Left lung (tissue), 10 donors: ENCODE results near the gene KRT12. TPM values are rescaled to one million over a fixed set of nuclear protein-coding genes. Genes with fewer than 3 reads are reported as not detected.

ENCODE experiments used
- ATAC-seq: fragments of 200-7000 bp; cut with Tn5 transposase; one replicate; pipeline ENCODE4 v1.9.1; 2020; ENCODE audit warnings: moderate library complexity
- DNase-seq, 4 donors: peaks; one replicate each; pipeline ENCODE4 v3.0.0-alpha.2; 2013 to 2020
- H3K27ac ChIP-seq, 2 donors: fragments of 200-600 bp; sonication (generic) in 1 of 2; one replicate each; pipeline versions ENCODE4 v1.5.0 to v1.8.0; 2020 to 2021
- H3K27me3 ChIP-seq, 2 donors: fragments of 200-600 bp; sonication (generic) in 1 of 2; one replicate each; pipeline versions ENCODE4 v1.5.0 to v1.8.0; 2020 to 2021
- H3K36me3 ChIP-seq, 2 donors: fragments of 200-600 bp; sonication (generic) in 1 of 2; one replicate each; pipeline versions ENCODE4 v1.5.0 to v1.8.0; 2020 to 2021
- H3K4me1 ChIP-seq, 2 donors: fragments of 200-600 bp; one replicate each; pipeline ENCODE4 v1.8.0; 2021
- H3K4me3 ChIP-seq, 2 donors: fragments of 200-600 bp; sonication (generic) in 1 of 2; one replicate each; pipeline versions ENCODE4 v1.5.0 to v1.8.0; 2020 to 2021; ENCODE audit warnings: mild to moderate bottlenecking in 1 of 2
- H3K9me3 ChIP-seq, 2 donors: fragments of 200-600 bp; sonication (generic) in 1 of 2; one replicate each; pipeline versions ENCODE4 v1.5.0 to v1.8.0; 2020 to 2021
- intact Hi-C, 2 donors: fragments of 100-400 bp; cut with DNase I; formaldehyde crosslinking; loops; one replicate each; pipeline versions ENCODE4 v1.11.2 to v1.14.2; 2022
- polyA plus RNA-seq, 6 donors: library from polyadenylated mRNA; unstranded; fragments of 120-200 nt; gene quantifications; one replicate each; pipeline ENCODE4 v1.2.1, GENCODE V29; 2013; ENCODE audit not compliant: insufficient read length in 6 of 6
- total RNA-seq, 2 donors: library from RNA; stranded (reverse); fragmentation: NEBNext Ultra II Directional; extraction: Animal tissue kit (Norgen Biotek cat#: 25700); gene quantifications; one replicate each; pipeline ENCODE4 v1.2.1, GENCODE V29; 2021
- TF ChIP-seq, protein P1 (sequence below), 2 donors: fragments of 200-600 bp; sonication (generic) in 1 of 2; IDR thresholded peaks; one replicate each; pipeline versions ENCODE4 v1.5.0 to v1.8.0; 2021; ENCODE audit warnings: antibody characterized with exemption in 2 of 2
- donor health status: DM: no; HTN: yes; CAD: no.
- donor health status: DM: no; HTN: no; CAD: no.

The KRT12 gene
- total and polyA plus RNA-seq, 8 donors: 0.10 to 0.26 (median 0.21) TPM; not detected in 5

- no peaks in the 10 kb centered on the region for H3K9me3 ChIP-seq
- TF ChIP-seq, protein P1, sequence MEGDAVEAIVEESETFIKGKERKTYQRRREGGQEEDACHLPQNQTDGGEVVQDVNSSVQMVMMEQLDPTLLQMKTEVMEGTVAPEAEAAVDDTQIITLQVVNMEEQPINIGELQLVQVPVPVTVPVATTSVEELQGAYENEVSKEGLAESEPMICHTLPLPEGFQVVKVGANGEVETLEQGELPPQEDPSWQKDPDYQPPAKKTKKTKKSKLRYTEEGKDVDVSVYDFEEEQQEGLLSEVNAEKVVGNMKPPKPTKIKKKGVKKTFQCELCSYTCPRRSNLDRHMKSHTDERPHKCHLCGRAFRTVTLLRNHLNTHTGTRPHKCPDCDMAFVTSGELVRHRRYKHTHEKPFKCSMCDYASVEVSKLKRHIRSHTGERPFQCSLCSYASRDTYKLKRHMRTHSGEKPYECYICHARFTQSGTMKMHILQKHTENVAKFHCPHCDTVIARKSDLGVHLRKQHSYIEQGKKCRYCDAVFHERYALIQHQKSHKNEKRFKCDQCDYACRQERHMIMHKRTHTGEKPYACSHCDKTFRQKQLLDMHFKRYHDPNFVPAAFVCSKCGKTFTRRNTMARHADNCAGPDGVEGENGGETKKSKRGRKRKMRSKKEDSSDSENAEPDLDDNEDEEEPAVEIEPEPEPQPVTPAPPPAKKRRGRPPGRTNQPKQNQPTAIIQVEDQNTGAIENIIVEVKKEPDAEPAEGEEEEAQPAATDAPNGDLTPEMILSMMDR (IDR thresholded peaks at IDR 0.05): no peak
- DNase-seq (no peak), ATAC-seq (no peak)
- peaks cover 0 to 5% of the 10 kb centered on the region in 2 donors for H3K27me3 ChIP-seq
- H3K4me1 ChIP-seq: peaks cover 0 to 8% of the 10 kb centered on the region in 2 donors
- H3K36me3 ChIP-seq: peaks cover 0 to 11% of the 10 kb centered on the region in 2 donors
- intact Hi-C loops: no loop called here
- H3K4me3 ChIP-seq: no peak overlapping the region
- no peak overlapping the region for H3K27ac ChIP-seq
Observed at GRCh38 chr17:40820228-40820838, 46.7 kb downstream of the KRT12 start.

DNA sequence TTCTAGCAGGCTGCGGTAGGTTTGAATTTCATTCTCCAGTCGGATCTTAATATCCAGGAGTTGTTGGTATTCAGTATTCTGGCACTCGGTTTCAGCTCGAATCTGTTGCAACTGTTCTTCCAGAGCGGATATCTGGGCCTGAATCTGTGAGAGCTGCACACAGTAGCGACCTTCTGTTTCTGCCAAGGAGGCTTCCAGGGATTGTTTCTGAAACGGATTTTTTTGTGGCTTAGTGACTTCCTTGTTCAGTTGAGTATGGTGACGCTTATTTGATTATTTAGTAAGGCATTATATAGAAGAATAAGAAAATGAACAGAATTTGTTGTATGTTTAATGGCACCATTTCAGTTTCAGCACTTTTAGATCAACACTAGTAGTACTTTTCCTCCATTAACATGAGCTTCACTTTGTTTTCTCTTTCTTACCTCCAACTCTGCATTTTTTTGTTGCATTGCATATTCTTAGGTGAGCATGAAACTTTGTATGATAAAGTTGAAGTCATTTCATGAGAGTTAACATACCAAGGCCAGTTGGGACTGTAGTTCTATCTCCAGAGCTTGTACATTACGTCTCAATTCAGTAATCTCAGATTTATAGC is 47.4 kb downstream of the KRT12 start:
- ATAC-seq (peak; percentile 15), DNase-seq (peak in 2 of 4 donors; percentile 2 to 7)
- intact Hi-C loops: no loop called here
- Histone ChIP-seq H3K9me3 (no peaks in the 10 kb centered on the region), H3K36me3 (peaks cover 0 to 11% of the 10 kb centered on the region in 2 donors), H3K4me1 (peaks cover 0 to 8% of the 10 kb centered on the region in 2 donors), H3K4me3 (peak overlapping the region; percentile 42 to 61), H3K27ac (peak overlapping the region; percentile 89 to 91), H3K27me3 (peaks cover 0 to 5% of the 10 kb centered on the region in 2 donors)
- TF ChIP-seq, protein P1 (IDR thresholded peaks at IDR 0.05): no peak

DNA sequence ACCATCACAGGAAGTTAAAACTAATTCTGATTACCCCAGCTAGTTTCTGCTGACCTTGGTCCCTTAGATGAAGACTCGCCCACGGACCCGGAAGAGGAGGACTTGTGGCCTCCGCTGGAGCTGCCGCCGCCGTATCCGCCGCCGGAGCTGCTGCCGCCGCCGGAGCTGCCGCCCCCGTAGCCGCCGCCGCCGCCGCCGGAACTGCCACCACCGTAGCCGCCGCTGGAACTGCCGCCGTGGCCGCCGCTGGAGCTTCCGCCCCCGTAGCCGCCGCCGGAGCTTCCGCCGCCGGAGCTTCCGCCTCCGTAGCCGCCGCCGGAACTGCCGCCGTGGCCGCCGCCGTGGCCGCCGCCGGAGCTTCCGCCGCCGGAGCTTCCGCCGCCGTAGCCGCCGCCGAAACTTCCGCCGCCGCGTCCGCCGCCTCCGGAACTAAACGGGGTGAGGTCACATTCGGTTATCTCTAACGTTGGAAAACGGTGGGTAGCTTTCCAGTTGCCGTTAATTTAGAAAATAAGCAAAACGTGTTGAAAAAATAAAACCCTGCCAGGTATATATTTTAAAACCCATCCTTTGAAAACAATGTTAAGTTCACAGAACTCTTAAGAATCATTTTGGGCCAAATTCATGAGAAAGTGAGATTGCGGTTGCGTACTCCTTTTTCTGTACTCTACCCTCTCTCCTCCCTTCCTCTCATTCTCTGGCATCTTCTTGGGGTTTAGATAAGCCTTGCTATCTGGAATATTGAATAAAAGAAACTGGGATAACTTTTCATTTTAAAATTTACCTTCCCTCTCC is 48.1 kb downstream of the KRT12 start:
- Histone ChIP-seq H3K36me3 (peaks cover 0 to 11% of the 10 kb centered on the region in 2 donors), H3K27ac (peak overlapping the region; percentile 89 to 91), H3K9me3 (no peaks in the 10 kb centered on the region), H3K4me3 (peak overlapping the region; percentile 42 to 61), H3K4me1 (peaks cover 0 to 8% of the 10 kb centered on the region in 2 donors), H3K27me3 (peaks cover 0 to 5% of the 10 kb centered on the region in 2 donors)
- intact Hi-C loops: no loop called here
- TF ChIP-seq, protein P1 (IDR thresholded peaks at IDR 0.05): no peak
- ATAC-seq (peak; percentile 94), DNase-seq (peak; percentile 70 to 92 (median 82))

DNA sequence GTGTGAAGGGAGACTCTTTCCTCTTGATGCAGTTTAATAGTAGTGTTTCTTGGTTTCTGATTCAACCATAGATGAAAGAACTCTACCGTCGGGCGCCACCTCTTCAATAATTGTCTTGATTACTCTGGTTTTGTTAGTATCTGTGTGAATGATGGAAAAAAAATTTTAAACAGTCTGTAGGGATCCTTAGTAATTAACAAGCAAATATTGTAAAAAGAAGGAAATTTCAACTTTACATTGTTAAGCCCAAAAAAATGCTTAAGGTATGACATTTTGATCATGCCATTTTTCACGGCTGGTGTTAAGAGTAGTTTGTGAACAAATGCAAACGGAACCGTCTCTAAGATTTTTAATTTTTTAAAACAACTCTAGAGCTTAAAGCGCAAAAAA is 48.7 kb downstream of the KRT12 start:
- no peaks in the 10 kb centered on the region for H3K9me3 ChIP-seq
- H3K4me1 ChIP-seq: peaks cover 0 to 8% of the 10 kb centered on the region in 2 donors
- H3K27ac ChIP-seq: peak overlapping the region; percentile 89 to 91
- H3K36me3 ChIP-seq: peaks cover 0 to 11% of the 10 kb centered on the region in 2 donors
- TF ChIP-seq, protein P1 (IDR thresholded peaks at IDR 0.05): no peak
- DNase-seq (no peak), ATAC-seq (no peak)
- H3K27me3 ChIP-seq: peaks cover under 1 to 5% of the 10 kb centered on the region in 2 donors
- H3K4me3 ChIP-seq: peak overlapping the region; percentile 42 to 61
- intact Hi-C loops: no loop called here
